Adipose tissue (tissue), 3 donors: ENCODE results near the gene SLC18B1. TPM values are rescaled to one million over a fixed set of nuclear protein-coding genes. Genes with fewer than 3 reads are reported as not detected.

Source experiments
- H3K27ac ChIP-seq: one replicate; pipeline ENCODE4 v1.5.1; 2013; ENCODE audit warnings: low read depth, low read length
- WGBS, 3 donors: extraction: QIAGEN DNeasy Blood & Tissue Kit; methylation state at CpG; one replicate each; pipeline ENCODE4 v1.1.7; 2013; 5-methylcytosine and 5-hydroxymethylcytosine counted together
- polyA plus RNA-seq, 3 donors: library from polyadenylated mRNA; stranded (reverse); fragments of 200-250 nt; gene quantifications; one replicate each; pipeline ENCODE4 v1.2.3, GENCODE V29; 2013
- donor health status: healthy with polysubstance abuse.
- donor health status: Bipolar disorder and iron deficiency.
- donor health status: healthy.

SLC18B1 gene
- polyA plus RNA-seq, 3 donors: 3.4 to 6.3 (median 5.5) TPM

DNA sequence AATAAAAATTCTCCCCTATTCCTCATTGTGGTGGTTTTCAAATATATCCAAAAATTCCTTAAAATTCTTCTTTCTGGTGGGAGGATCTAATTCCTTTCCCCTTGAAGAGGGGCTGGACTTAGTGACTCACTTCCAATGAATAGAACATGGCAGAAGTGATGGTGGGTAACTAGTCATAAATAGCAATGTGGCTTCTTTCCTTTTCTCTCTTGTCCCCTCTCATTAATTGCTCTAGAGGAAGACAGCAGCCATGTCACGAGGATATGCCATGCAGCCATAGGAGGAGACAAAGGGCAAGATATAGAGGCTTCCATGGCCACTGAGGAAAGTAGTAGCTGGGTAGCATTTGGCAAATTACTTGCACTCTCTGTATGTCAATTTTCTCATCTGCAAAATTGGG lies 46.6 kb downstream of the SLC18B1 start:
- no peak overlapping the region for H3K27ac ChIP-seq
- 78 to 93% (median 80%) methylated on average over 1 of the region's 1 CpG for WGBS, 3 donors

GRCh38 chr6:132751306-132751705 lies 47.1 kb downstream of the SLC18B1 start:
- no peak overlapping the region for H3K27ac ChIP-seq
- WGBS, 3 donors: 80 to 96% (median 81%) methylated on average over 4 of the region's 4 CpGs

- peak overlapping the region; percentile 15 for H3K27ac ChIP-seq
- 52 to 80% (median 78%) methylated on average over 8 of the region's 8 CpGs for WGBS, 3 donors
Measured at GRCh38 chr6:132750455-132751248, 47.8 kb downstream of the SLC18B1 start.

DNA sequence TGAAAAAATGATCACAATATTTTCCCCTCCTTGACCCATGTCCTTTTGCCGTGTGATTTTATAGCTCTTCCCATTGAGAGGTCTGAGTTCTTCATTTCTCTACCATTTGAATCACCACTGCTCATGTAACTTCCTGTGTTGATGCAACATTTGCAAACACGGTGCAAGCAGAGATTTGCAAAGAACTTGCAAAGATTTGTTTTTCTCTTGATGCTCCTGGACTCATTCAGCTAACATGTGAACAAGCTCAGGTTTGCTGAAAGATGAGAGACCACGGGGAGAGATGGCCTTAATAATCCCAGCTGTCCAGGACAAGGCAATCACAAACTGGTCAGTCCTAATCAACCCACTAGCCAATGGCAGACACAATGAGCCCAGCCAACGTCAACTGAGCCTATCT lies 49.3 kb downstream of the SLC18B1 start:
- WGBS, 3 donors: 43 to 78% (median 51%) methylated on average over 4 of the region's 4 CpGs
- no peak overlapping the region for H3K27ac ChIP-seq

- H3K27ac ChIP-seq: no peak overlapping the region
- 85 to 97% (median 96%) methylated on average over 1 of the region's 1 CpG for WGBS, 3 donors
Measured at GRCh38 chr6:132748446-132748845, 50.0 kb downstream of the SLC18B1 start.

DNA sequence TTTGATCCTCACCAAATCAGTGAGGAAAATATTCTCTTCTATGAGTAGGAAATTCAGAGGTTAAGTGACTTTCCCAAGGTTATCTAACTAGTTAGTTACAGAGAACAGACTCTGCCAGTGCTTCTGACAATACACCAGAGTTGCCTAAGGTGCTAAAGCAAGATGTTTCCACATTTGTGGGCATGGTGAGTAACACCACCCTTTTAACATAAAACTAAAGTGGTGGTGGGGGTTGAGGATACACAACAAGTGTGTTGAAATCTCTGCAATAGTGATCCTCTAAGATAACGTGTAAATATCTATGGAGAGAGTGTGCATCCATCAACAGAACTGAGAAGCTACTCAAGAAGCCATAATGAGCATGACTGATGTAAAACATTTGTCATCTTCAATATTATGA lies 52.4 kb downstream of the SLC18B1 start:
- whole genome bisulfite sequencing, 3 donors: 41 to 69% (median 60%) methylated on average over 1 of the region's 1 CpG

GRCh38 chr6:132742495-132742894 lies 55.9 kb downstream of the SLC18B1 start:
- whole genome bisulfite sequencing, 3 donors: 56 to 63% (median 58%) methylated on average over 4 of the region's 4 CpGs
- no peak overlapping the region for H3K27ac ChIP-seq

More for the DNA sequence above, 52.4 kb downstream of the SLC18B1 start:
- H3K27ac ChIP-seq: no peak overlapping the region

DNA sequence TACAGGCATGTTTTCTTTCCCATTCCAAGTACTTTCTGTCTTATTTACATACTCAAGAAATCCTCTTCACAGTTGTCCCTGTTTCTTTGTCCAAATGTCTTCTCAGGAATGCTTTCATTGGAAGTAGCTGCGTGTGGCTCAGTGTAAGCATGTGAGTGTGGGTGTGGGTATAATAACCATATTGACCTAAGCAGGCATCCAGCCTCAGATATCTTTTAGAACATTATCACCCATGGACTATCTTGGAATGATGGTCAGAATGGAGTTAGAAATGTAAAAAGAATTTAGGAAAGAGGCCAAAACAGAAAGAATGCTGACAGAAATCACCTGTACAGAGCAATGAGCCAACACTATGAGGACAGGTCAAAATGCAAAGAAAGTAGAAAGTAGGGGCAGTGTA lies 57.2 kb downstream of the SLC18B1 start:
- H3K27ac ChIP-seq: no peak overlapping the region
- WGBS, 3 donors: 68 to 76% (median 74%) methylated on average over 1 of the region's 1 CpG

DNA sequence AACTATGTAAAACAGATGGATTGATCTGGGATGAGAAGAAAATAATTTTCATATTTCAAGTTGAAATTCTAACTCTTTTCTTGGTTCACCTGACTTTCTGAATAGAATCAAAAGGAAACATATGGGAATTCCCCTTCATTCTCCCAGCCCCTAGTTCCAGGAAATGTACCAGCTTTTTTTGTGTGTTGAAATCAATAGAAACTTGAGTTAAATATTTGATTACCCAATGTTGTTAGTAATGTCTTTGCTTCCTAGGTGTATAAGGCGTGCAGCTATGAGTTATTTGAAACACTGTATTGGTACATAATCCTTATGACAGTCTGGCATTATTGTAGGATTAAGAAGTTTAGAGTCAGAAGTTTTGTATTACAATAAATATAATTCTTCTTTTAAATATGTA lies 62.2 kb downstream of the SLC18B1 start:
- 15 to 44% (median 32%) methylated on average over 1 of the region's 1 CpG for WGBS, 3 donors
- H3K27ac ChIP-seq: no peak overlapping the region

GRCh38 chr6:132734694-132735236 lies 63.7 kb downstream of the SLC18B1 start:
- no peak overlapping the region for H3K27ac ChIP-seq

DNA sequence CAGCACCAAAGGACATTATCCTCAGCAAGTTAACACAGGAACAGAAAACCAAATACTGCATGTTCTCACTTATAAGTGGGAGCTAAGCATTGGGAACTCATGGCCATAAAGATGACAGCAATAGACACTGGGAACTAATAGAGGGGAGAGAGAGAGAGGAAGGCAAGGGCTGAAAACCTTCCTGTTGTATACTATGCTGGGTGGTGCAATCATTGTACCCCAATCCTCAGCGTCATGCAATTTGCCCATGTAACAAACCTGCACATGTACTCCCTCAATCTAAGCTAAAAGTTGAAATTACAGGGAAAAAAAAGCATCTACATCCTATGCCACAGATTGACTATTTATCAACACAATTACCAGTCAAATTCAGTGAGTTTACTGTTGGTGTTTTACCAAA lies 64.6 kb downstream of the SLC18B1 start:
- H3K27ac ChIP-seq: no peak overlapping the region
- WGBS, 3 donors: 55 to 95% (median 68%) methylated on average over 1 of the region's 1 CpG

More at GRCh38 chr6:132734694-132735236, 63.7 kb downstream of the SLC18B1 start:
- 16 to 32% (median 18%) methylated on average over 3 of the region's 3 CpGs for WGBS, 3 donors

DNA sequence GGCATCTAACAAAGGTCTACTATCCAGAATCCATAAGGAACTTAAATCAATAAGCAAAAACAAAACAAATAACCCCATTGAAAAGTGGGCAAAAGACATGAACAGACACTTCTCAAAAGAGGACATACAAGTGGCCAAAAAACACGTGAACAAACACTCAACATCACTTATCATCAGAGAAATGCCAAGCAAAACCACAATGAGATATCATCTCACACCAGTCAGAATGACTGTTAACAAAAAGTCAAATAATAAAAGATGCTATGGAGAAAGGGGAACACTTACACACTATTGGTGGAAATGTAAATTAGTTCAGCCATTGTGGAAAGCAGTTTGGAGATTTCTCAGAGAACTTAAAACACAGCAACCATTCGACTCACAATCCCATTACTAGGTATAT lies 65.2 kb downstream of the SLC18B1 start:
- H3K27ac ChIP-seq: no peak overlapping the region
- WGBS, 3 donors: 64 to 89% (median 70%) methylated on average over 2 of the region's 2 CpGs

- H3K27ac ChIP-seq: no peak overlapping the region
- 86 to 95% (median 89%) methylated on average over 2 of the region's 2 CpGs for WGBS, 3 donors
Measured at GRCh38 chr6:132731086-132731485, 67.4 kb downstream of the SLC18B1 start.

DNA sequence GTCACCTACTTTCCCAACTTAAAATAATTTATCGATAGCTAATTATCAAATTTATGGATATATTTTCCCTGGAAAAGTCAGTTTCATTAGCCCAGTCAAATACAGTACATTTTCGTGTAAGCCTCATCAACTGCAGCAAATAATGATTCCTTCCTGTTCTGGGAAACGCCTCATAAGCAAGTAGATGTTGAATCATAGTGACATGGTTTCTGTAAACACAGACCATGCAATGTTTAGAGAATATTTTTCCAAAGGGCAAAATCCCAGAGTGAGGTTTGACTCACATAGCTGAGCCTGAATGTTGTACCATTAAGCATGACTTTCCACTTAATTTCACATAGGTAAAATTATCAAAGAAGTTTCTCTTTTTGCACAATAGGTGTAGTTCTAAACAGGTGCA lies 67.9 kb downstream of the SLC18B1 start:
- 51 to 81% (median 66%) methylated on average over 3 of the region's 3 CpGs for WGBS, 3 donors
- H3K27ac ChIP-seq: no peak overlapping the region

DNA sequence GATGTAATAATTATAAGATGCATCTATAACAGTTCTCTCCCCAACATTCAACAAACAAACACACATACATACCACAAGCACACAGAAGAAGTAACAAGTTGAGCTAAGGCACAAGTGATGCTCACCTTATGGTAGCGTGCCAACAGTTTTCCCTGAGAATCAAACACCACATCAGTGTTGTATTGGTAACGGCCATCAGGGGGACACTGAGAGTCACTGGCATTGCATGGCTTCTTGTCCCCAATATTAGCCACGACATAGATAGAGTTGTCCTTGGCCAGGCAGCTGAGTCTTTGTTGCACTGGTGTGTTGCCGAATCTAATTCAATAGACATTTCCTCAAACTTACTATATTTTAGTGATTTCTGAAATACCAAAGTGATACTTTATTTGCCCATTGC lies 69.8 kb downstream of the SLC18B1 start:
- no peak overlapping the region for H3K27ac ChIP-seq
- WGBS, 3 donors: 71 to 85% (median 81%) methylated on average over 4 of the region's 4 CpGs

- no peak overlapping the region for H3K27ac ChIP-seq
- 73 to 91% (median 87%) methylated on average over 4 of the region's 4 CpGs for WGBS, 3 donors
Measured at GRCh38 chr6:132726608-132726975, 71.8 kb downstream of the SLC18B1 start.

DNA sequence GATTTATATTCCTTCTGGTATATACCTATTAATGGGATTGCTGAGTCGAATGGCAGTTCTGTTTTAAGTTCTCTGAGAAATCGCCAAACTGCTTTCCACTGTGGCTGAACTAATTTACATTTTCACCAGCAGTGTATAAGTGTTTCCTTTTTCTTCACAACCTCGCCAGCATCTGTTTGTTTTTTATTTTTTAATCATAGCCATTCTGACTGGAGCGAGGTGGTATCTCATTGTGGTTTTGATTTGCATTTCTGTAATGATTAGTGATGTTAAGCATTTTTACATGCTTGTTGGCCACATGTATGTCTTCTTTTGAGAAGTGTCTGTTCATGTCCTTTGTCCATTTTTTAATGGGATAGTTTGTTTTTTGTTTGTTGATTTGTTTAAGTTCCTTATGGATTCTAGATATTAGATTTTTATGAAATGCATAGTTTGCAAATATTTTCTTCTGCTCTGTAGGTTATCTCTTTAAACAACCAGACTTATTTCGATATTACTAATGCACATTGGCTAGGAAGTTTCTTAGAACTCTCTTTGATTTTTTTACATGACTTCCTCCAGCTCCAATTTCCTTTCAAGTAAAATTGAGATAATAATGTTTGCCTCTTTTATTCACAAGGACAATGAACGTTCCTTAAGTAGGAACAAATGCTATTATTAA lies 72.4 kb downstream of the SLC18B1 start:
- WGBS, 3 donors: 63 to 72% (median 66%) methylated on average over 6 of the region's 6 CpGs
- H3K27ac ChIP-seq: no peak overlapping the region

- no peak overlapping the region for H3K27ac ChIP-seq
- 82 to 92% (median 88%) methylated on average over 6 of the region's 6 CpGs for WGBS, 3 donors
Measured at GRCh38 chr6:132725471-132725870, 73.0 kb downstream of the SLC18B1 start.

DNA sequence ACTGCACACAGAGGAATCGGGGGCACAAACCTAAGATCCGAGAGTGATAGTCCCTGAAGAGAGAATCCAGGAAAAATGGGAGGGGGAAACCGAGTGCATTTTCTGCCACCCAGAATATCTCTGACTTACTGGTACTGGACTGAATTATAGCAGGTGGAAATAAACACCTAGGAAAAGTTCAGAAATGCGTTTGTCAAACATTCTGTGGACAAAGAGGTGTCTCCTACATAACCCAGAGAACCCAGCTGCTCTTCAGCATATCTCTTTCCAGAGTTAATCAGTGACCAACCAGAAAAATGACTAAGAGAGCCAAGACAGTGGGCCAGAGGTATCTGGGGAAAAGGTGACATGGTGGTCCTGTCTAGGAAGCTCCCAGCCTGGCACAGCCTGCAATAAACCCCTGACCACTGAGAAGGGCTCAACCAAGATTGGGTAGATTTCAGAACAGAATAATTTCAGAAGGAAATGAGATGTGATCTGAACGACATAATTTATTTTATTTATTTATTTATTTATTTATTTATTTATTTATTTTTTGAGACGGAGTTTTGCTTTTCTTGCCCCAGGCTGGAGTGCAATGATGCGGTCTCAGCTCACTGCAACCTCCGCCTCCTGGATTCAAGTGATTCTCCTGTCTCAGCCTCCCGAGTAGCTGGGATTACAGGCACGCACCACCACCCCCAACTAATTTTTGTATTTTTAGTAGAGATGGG lies 78.5 kb downstream of the SLC18B1 start:
- 92 to 94% (median 94%) methylated on average over 10 of the region's 10 CpGs for WGBS, 3 donors
- no peak overlapping the region for H3K27ac ChIP-seq
